K562 (cell line): ENCODE results near the gene ACAP2. TPM values are rescaled to one million over a fixed set of nuclear protein-coding genes. Genes with fewer than 3 reads are reported as not detected.

ENCODE experiments used
- CSDE1 ChIP-seq, 2 experiments: fragments of 450-650 bp; IDR thresholded peaks; 2 replicates each; pipeline ENCODE4 v1.6.1; 2016; ENCODE audit warnings: mild to moderate bottlenecking in 1 of 2
- GABPB1 ChIP-seq: sonication (generic); formaldehyde crosslinking; IDR thresholded peaks from 2 replicates; pipeline ENCODE4 v1.8.0; 2022; ENCODE audit warnings: mild to moderate bottlenecking, missing genetic modification reagents
- MAZ ChIP-seq, 2 experiments: fragments of 450-650 bp in 1 of 2; sonication (generic) in 1 of 2; formaldehyde crosslinking; IDR thresholded peaks in 1 of 2; conservative IDR thresholded peaks in 1 of 2; 2 replicates each; pipeline versions ENCODE4 v1.4.0 to v1.5.0; 2020; ENCODE audit warnings: mild to moderate bottlenecking in 1 of 2, missing genetic modification reagents in 1 of 2
- NONO ChIP-seq, 2 experiments: fragments of 200-400 bp in 1 of 2; fragments of 450-650 bp in 1 of 2; formaldehyde crosslinking in 1 of 2; IDR thresholded peaks; 2 replicates each; pipeline ENCODE4 v1.6.1; 2017; ENCODE audit warnings: low read depth in 2 of 2, mild to moderate bottlenecking in 2 of 2, moderate library complexity in 2 of 2, low read length in 1 of 2
- polyA plus RNA-seq, 8 experiments: library from polyadenylated mRNA; depleted of rRNA in 4 of 8; stranded (reverse) in 5 of 8; unstranded in 3 of 8; fragments of >200 nt; fragmentation: Nextera tagmentation in 2 of 8; fragmentation: Illumina TruSeq in 1 of 8; extraction: Ambion mirVana in 2 of 8; extraction: Trizol in 1 of 8; gene quantifications; 2 replicates each; pipeline versions ENCODE4 v1.2.1 to v1.2.3, GENCODE V29; 2011 to 2014; ENCODE audit warnings: inconsistent platforms in 1 of 8, missing spikeins in 1 of 8
- total RNA-seq, 7 experiments: library from RNA; depleted of rRNA in 6 of 7; stranded (reverse); fragments of >200 nt in 6 of 7; fragmentation: Illumina TruSeq in 2 of 7; extraction: Trizol in 2 of 7; gene quantifications; 2 replicates each; pipeline versions ENCODE4 v1.2.1 to v1.2.3, GENCODE V29; 2011 to 2021; ENCODE audit warnings: low replicate concordance in 1 of 7
- TF ChIP-seq, protein P1 (sequence below): sonication (generic); formaldehyde crosslinking; IDR thresholded peaks from 2 replicates; pipeline ENCODE4 v1.8.1; 2023; ENCODE audit warnings: missing genetic modification reagents, mild to moderate bottlenecking, borderline replicate concordance
- TF ChIP-seq, protein P2 (sequence below): fragments of 250-450 bp; sonication (Bioruptor Pico); IDR thresholded peaks from 2 replicates; pipeline ENCODE4 v1.8.0; 2022; ENCODE audit warnings: inconsistent platforms
- TF ChIP-seq, protein P3 (sequence below): fragments of 200-800 bp; sonication (Bioruptor generic); IDR thresholded peaks from 2 replicates; pipeline ENCODE4 v1.6.1; 2017; ENCODE audit warnings: missing genetic modification characterization, missing compliant biosample characterization

Gene ACAP2
- total and polyA plus RNA-seq, 9 of the 15 experiments (the other 6 are each of a cell fraction or from before 2014, with no cell fraction given) = 10.6 to 52.7 (median 34.4) TPM

DNA sequence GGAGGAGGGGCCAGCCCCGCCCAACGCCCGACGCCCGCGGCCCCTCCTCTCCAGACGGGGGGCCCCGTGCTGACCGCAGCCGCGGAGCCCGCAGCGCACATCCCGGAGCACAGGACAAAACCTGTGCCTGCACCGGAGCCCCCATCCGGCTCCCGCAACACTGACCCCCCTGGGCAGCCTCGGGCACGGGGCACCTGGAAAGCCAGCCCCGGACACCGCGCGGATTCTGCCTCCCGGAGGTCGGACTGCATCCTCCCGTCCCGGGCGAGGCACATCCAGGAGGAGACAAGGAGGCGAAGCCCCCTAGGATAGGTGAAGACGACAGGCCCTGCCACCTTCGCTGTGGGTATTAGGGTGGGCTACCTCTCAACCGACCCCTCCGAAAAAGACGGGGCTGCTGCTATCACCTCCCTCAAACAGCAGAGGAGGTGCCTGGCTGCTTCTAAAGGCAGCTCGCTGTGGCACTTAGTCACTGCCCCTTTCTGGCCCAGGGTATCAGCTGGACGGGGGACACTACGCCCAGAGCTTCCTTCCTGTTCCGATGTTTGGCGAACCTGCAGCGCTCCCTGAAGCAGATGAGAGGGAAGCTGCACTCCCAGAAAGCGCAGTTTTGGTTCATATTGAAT is 182.4 kb downstream of the ACAP2 start (continued):
- TF ChIP-seq, protein P1, sequence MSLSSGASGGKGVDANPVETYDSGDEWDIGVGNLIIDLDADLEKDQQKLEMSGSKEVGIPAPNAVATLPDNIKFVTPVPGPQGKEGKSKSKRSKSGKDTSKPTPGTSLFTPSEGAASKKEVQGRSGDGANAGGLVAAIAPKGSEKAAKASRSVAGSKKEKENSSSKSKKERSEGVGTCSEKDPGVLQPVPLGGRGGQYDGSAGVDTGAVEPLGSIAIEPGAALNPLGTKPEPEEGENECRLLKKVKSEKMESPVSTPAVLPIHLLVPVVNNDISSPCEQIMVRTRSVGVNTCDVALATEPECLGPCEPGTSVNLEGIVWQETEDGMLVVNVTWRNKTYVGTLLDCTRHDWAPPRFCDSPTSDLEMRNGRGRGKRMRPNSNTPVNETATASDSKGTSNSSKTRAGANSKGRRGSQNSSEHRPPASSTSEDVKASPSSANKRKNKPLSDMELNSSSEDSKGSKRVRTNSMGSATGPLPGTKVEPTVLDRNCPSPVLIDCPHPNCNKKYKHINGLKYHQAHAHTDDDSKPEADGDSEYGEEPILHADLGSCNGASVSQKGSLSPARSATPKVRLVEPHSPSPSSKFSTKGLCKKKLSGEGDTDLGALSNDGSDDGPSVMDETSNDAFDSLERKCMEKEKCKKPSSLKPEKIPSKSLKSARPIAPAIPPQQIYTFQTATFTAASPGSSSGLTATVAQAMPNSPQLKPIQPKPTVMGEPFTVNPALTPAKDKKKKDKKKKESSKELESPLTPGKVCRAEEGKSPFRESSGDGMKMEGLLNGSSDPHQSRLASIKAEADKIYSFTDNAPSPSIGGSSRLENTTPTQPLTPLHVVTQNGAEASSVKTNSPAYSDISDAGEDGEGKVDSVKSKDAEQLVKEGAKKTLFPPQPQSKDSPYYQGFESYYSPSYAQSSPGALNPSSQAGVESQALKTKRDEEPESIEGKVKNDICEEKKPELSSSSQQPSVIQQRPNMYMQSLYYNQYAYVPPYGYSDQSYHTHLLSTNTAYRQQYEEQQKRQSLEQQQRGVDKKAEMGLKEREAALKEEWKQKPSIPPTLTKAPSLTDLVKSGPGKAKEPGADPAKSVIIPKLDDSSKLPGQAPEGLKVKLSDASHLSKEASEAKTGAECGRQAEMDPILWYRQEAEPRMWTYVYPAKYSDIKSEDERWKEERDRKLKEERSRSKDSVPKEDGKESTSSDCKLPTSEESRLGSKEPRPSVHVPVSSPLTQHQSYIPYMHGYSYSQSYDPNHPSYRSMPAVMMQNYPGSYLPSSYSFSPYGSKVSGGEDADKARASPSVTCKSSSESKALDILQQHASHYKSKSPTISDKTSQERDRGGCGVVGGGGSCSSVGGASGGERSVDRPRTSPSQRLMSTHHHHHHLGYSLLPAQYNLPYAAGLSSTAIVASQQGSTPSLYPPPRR (CRISPR knock-in tag) = peak; percentile 35; the same call in 1 of the 2 replicates
- TF ChIP-seq, protein P2, sequence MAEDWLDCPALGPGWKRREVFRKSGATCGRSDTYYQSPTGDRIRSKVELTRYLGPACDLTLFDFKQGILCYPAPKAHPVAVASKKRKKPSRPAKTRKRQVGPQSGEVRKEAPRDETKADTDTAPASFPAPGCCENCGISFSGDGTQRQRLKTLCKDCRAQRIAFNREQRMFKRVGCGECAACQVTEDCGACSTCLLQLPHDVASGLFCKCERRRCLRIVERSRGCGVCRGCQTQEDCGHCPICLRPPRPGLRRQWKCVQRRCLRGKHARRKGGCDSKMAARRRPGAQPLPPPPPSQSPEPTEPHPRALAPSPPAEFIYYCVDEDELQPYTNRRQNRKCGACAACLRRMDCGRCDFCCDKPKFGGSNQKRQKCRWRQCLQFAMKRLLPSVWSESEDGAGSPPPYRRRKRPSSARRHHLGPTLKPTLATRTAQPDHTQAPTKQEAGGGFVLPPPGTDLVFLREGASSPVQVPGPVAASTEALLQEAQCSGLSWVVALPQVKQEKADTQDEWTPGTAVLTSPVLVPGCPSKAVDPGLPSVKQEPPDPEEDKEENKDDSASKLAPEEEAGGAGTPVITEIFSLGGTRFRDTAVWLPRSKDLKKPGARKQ (CRISPR knock-in tag) = 0 out of 2 replicates have a peak, but pooled peaks have one; percentile 16
- TF ChIP-seq NONO (IDR thresholded peaks at IDR 0.05; ENCODE audit: low read depth in 2 of 2, low read length in 1 of 2) (0 out of 4 replicates have a peak, but pooled peaks of 1 of the 2 experiments have one; percentile 2), MAZ (CRISPR knock-in tag; conservative IDR thresholded peaks at IDR 0.05 in 1 of 2, IDR thresholded peaks at IDR 0.05 in 1 of 2) (peak; percentile 7 to 88; a peak in 2 of 4 replicates), GABPB1 (CRISPR knock-in tag) (no peak), CSDE1 (IDR thresholded peaks at IDR 0.05) (no peak)
- TF ChIP-seq, protein P3, sequence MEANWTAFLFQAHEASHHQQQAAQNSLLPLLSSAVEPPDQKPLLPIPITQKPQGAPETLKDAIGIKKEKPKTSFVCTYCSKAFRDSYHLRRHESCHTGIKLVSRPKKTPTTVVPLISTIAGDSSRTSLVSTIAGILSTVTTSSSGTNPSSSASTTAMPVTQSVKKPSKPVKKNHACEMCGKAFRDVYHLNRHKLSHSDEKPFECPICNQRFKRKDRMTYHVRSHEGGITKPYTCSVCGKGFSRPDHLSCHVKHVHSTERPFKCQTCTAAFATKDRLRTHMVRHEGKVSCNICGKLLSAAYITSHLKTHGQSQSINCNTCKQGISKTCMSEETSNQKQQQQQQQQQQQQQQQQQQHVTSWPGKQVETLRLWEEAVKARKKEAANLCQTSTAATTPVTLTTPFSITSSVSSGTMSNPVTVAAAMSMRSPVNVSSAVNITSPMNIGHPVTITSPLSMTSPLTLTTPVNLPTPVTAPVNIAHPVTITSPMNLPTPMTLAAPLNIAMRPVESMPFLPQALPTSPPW (CRISPR knock-in tag) = peak; percentile 83
